Measurements from ENCODE around the gene DNASE1L2.
"Not testable (repeated sequence)": the region's sequence is repeated elsewhere in the genome, so short reads cannot be mapped to it uniquely, and the experiment has no call there.

DNASE1L2 gene

GRCh38 chr16:2236337-2237101, at the start of gene DNASE1L2:
DNASE1L2 (plus strand) TSS chr16:2236444; CDS start chr16:2236817, 373 bp downstream.
- DNase-seq (ENCODE audit: low read depth in 3 of 3) = no peak

- DNase-seq (ENCODE audit: low read depth in 3 of 3) = no peak
Observed at GRCh38 chr16:2186505-2186904, 49.7 kb upstream of the DNASE1L2 start.

- DNase-seq (ENCODE audit: low read depth in 3 of 3) = no peak
Observed at GRCh38 chr16:2187212-2187611, 49.0 kb upstream of the DNASE1L2 start.

GRCh38 chr16:2188395-2188794, 47.8 kb upstream of the DNASE1L2 start:
- DNase-seq (ENCODE audit: low read depth in 3 of 3) = no peak

- no peak for DNase-seq (ENCODE audit: low read depth in 3 of 3)
Observed at GRCh38 chr16:2189252-2189893, 46.9 kb upstream of the DNASE1L2 start.

GRCh38 chr16:2190002-2190658, 46.1 kb upstream of the DNASE1L2 start:
- DNase-seq (ENCODE audit: low read depth in 3 of 3) = no peak

- no peak for DNase-seq (ENCODE audit: low read depth in 3 of 3)
Observed at GRCh38 chr16:2190659-2191445, 45.4 kb upstream of the DNASE1L2 start.

- no peak for DNase-seq (ENCODE audit: low read depth in 3 of 3)
Observed at GRCh38 chr16:2191446-2191706, 44.9 kb upstream of the DNASE1L2 start.

- no peak for DNase-seq (ENCODE audit: low read depth in 3 of 3)
Observed at GRCh38 chr16:2194166-2194834, 41.9 kb upstream of the DNASE1L2 start.

GRCh38 chr16:2194852-2195321, 41.4 kb upstream of the DNASE1L2 start:
- no peak for DNase-seq (ENCODE audit: low read depth in 3 of 3)

- DNase-seq (ENCODE audit: low read depth in 3 of 3) = no peak
Observed at GRCh38 chr16:2195322-2196161, 40.7 kb upstream of the DNASE1L2 start.

GRCh38 chr16:2196162-2196980, 39.9 kb upstream of the DNASE1L2 start, which contains the start of gene CASKIN1:
CASKIN1 (minus strand) TSS chr16:2196605; CDS start chr16:2196432, 173 bp downstream.
- DNase-seq (ENCODE audit: low read depth in 3 of 3) = no peak

- DNase-seq (ENCODE audit: low read depth in 3 of 3) = no peak
Observed at GRCh38 chr16:2196981-2197511, 39.2 kb upstream of the DNASE1L2 start.

- no peak for DNase-seq (ENCODE audit: low read depth in 3 of 3)
Observed at GRCh38 chr16:2197765-2198164, 38.5 kb upstream of the DNASE1L2 start.

GRCh38 chr16:2198283-2198682, 38.0 kb upstream of the DNASE1L2 start:
- no peak for DNase-seq (ENCODE audit: low read depth in 3 of 3)

GRCh38 chr16:2199095-2199494, 37.1 kb upstream of the DNASE1L2 start:
- no peak for DNase-seq (ENCODE audit: low read depth in 3 of 3)

- no peak for DNase-seq (ENCODE audit: low read depth in 3 of 3)
Observed at GRCh38 chr16:2199621-2200139, 36.6 kb upstream of the DNASE1L2 start.

- DNase-seq (ENCODE audit: low read depth in 3 of 3) = no peak
Observed at GRCh38 chr16:2200313-2200712, 35.9 kb upstream of the DNASE1L2 start.

GRCh38 chr16:2203119-2203688, 33.0 kb upstream of the DNASE1L2 start:
- not testable (repeated sequence) for DNase-seq (ENCODE audit: low read depth in 3 of 3)

Measured in stimulated activated CD4-positive, alpha-beta T cell treated with anti-CD3 and anti-CD28 coated beads, TNF-alpha, amount 100 ng/mL, for 48 hours (primary cell).